ENCODE results near the gene BTBD3. TPM values are rescaled to one million over a fixed set of nuclear protein-coding genes. Genes with fewer than 3 reads are reported as not detected.
A peak's percentile ranks its signal among the peaks of the same experiment; 100 is the strongest.

Gene BTBD3
- total RNA-seq, 2 donors from 2014 or later: 81.7 to 115 TPM

DNA sequence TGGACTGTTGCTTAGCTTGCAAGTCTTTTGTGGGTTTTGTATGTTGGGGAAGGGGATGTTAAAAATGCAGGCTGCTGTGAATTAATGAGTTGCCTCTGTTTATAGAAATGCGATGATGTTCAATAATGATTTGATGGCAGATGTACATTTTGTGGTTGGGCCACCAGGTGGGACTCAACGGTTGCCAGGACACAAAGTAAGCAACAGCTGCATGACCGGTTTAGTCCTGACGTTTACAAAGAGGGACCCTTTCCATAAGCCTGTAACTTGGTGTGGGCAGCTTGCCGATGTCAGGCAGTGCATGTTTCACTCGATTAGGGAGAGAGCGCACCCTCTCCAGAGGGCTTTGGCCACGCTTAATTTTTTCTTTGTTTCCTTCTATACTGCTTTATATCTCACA, 1.3 kb downstream of the BTBD3 start:
- Mint-ChIP-seq H3K4me1 (peaks cover 34% of the 10 kb centered on the region), H3K4me3 (no peak overlapping the region), H3K27me3 (ENCODE audit: insufficient read depth) (no peaks in the 10 kb centered on the region), H3K27ac (no peak overlapping the region), H3K9me3 (no peaks in the 10 kb centered on the region), H3K36me3 (ENCODE audit: low read depth) (peaks cover 34% of the 10 kb centered on the region)
- TF ChIP-seq CTCF (conservative IDR thresholded peaks at IDR 0.05): peak; percentile 27
- Histone ChIP-seq H3K9ac (ENCODE audit: extremely low read depth, low read length, poor library complexity, severe bottlenecking) (no peak overlapping the region), H3K36me3 (ENCODE audit: control insufficient read depth, insufficient read depth, low read length) (peaks cover 50% of the 10 kb centered on the region), H3K4me1 (ENCODE audit: control insufficient read depth, insufficient read depth, low read length) (no peaks in the 10 kb centered on the region), H3K9me3 (ENCODE audit: control insufficient read depth, low read length) (no peaks in the 10 kb centered on the region), H3K4me3 (ENCODE audit: low read length) (no peak overlapping the region), H3K27me3 (ENCODE audit: control insufficient read depth, insufficient read depth, low read length, poor library complexity, severe bottlenecking) (no peaks in the 10 kb centered on the region), H3K27ac (ENCODE audit: low read depth, low read length) (peak overlapping the region; percentile 36)
- 85 to 92% methylated on average over 4 to 8 of the region's 8 CpGs for WGBS, 2 experiments (ENCODE audit: insufficient coverage in 1 of 2, insufficient read length in 1 of 2)
- no peak for DNase-seq

- no peak overlapping the region for H3K27ac Mint-ChIP-seq
- Histone ChIP-seq H3K27me3 (ENCODE audit: control insufficient read depth, insufficient read depth, low read length, poor library complexity, severe bottlenecking) (no peaks in the 10 kb centered on the region), H3K27ac (ENCODE audit: low read depth, low read length) (peak overlapping the region; percentile 36), H3K4me1 (ENCODE audit: control insufficient read depth, insufficient read depth, low read length) (no peaks in the 10 kb centered on the region), H3K9me3 (ENCODE audit: control insufficient read depth, low read length) (no peaks in the 10 kb centered on the region), H3K9ac (ENCODE audit: extremely low read depth, low read length, poor library complexity, severe bottlenecking) (no peak overlapping the region), H3K4me3 (ENCODE audit: low read length) (no peak overlapping the region), H3K36me3 (ENCODE audit: control insufficient read depth, insufficient read depth, low read length) (peaks cover 54% of the 10 kb centered on the region)
- WGBS, 2 experiments (ENCODE audit: insufficient coverage in 1 of 2, insufficient read length in 1 of 2): 96 to 98% methylated on average over 7 to 8 of the region's 8 CpGs
- TF ChIP-seq CTCF (conservative IDR thresholded peaks at IDR 0.05): no peak
- peaks cover 37% of the 10 kb centered on the region for H3K36me3 Mint-ChIP-seq (ENCODE audit: low read depth)
- DNase-seq: no peak
- no peaks in the 10 kb centered on the region for H3K27me3 Mint-ChIP-seq (ENCODE audit: insufficient read depth)
- peaks cover 34% of the 10 kb centered on the region for H3K4me1 Mint-ChIP-seq
- H3K9me3 Mint-ChIP-seq: no peaks in the 10 kb centered on the region
- no peak overlapping the region for H3K4me3 Mint-ChIP-seq
Observed at GRCh38 chr20:11919581-11919980, 1.9 kb downstream of the BTBD3 start.

GRCh38 chr20:11920083-11920482, 2.4 kb downstream of the BTBD3 start:
- WGBS, 2 experiments (ENCODE audit: insufficient coverage in 1 of 2, insufficient read length in 1 of 2): 94 to 100% methylated on average over 1 of the region's 1 CpG
- H3K9me3 Mint-ChIP-seq: no peaks in the 10 kb centered on the region
- no peak for DNase-seq
- peaks cover 29% of the 10 kb centered on the region for H3K4me1 Mint-ChIP-seq
- Histone ChIP-seq H3K36me3 (ENCODE audit: control insufficient read depth, insufficient read depth, low read length) (peaks cover 59% of the 10 kb centered on the region), H3K27ac (ENCODE audit: low read depth, low read length) (no peak overlapping the region), H3K9ac (ENCODE audit: extremely low read depth, low read length, poor library complexity, severe bottlenecking) (no peak overlapping the region), H3K9me3 (ENCODE audit: control insufficient read depth, low read length) (no peaks in the 10 kb centered on the region), H3K4me3 (ENCODE audit: low read length) (no peak overlapping the region), H3K27me3 (ENCODE audit: control insufficient read depth, insufficient read depth, low read length, poor library complexity, severe bottlenecking) (no peaks in the 10 kb centered on the region), H3K4me1 (ENCODE audit: control insufficient read depth, insufficient read depth, low read length) (peaks cover under 1% of the 10 kb centered on the region)
- no peak overlapping the region for H3K4me3 Mint-ChIP-seq
- no peak for TF ChIP-seq CTCF (conservative IDR thresholded peaks at IDR 0.05)
- H3K27ac Mint-ChIP-seq: no peak overlapping the region
- no peaks in the 10 kb centered on the region for H3K27me3 Mint-ChIP-seq (ENCODE audit: insufficient read depth)
- peaks cover 41% of the 10 kb centered on the region for H3K36me3 Mint-ChIP-seq (ENCODE audit: low read depth)
